Measurements from ENCODE around the gene TEF. TPM values are rescaled to one million over a fixed set of nuclear protein-coding genes. Genes with fewer than 3 reads are reported as not detected.
A peak's percentile ranks its signal among the peaks of the same experiment; 100 is the strongest.

The TEF gene
- total RNA-seq, 1 experiment from 2014 or later: 19.4 TPM

DNA sequence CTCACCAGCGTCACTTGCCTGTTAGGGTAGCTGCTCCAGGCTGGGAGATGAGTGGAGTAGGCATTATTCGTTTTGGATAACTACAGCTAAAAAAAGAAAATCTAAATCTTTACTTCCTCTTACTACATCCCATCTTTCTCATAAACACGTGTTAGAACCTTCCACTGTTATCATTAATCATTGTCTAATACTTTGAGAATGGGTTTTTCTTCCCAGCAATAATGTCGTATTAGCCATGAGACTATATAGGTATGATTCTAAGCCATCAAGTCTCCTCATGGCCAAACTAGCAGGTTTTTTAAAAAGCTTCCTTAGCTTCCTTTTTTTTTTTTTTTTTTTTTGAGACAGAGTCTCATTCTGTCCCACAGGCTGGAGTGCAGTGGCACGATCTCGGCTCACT, 3.9 kb upstream of the TEF start:
- no peaks in the 10 kb centered on the region for H3K36me3 ChIP-seq (ENCODE audit: low read depth)
- peaks cover 18% of the 10 kb centered on the region for H3K4me1 ChIP-seq (replicated peaks; ENCODE audit: insufficient read depth)
- H3K4me3 ChIP-seq: no peak overlapping the region
- H3K27ac ChIP-seq: no peak overlapping the region
- H3K27me3 ChIP-seq (ENCODE audit: insufficient read depth, low read depth): no peaks in the 10 kb centered on the region
- peaks cover 16% of the 10 kb centered on the region for H3F3A ChIP-seq (ENCODE audit: insufficient read depth, low read depth)
- intact Hi-C loops (cut with micrococcal nuclease; ENCODE audit: unreplicated experiment): no loop called here
- no TSS peak for BruUV-seq (replicated peaks)
- no peaks in the 10 kb centered on the region for H3K9me3 ChIP-seq (ENCODE audit: insufficient read depth, low read depth)
- DNase-seq: no peak
- H4K20me1 ChIP-seq (ENCODE audit: insufficient read depth): no peaks in the 10 kb centered on the region
- ChIA-PET POLR2A (ENCODE audit: unreplicated experiment) (interaction anchor here (0.6 kb wide), 2 partner anchors 108 to 539 kb away, joined by 3 read pairs; no protein-coding TSS in a partner anchor), CTCF (interaction anchor here (0.7 kb wide), 1 partner anchor 11 kb away, joined by 5 read pairs; no protein-coding TSS in a partner anchor)
- no peak overlapping the region for H3K4me2 ChIP-seq
- no peaks in the 10 kb centered on the region for H3K9me2 ChIP-seq (ENCODE audit: insufficient read depth)
- TF ChIP-seq EZH2 (IDR thresholded peaks at IDR 0.05; ENCODE audit: low read depth): no peak
- TF ChIP-seq CTCF (conservative IDR thresholded peaks at IDR 0.05): no peak
- peaks cover 5% of the 10 kb centered on the region; the same call in 1 of the 2 replicates for H3K79me2 ChIP-seq (ENCODE audit: low read depth)
- no peak overlapping the region for H2AFZ ChIP-seq

DNA sequence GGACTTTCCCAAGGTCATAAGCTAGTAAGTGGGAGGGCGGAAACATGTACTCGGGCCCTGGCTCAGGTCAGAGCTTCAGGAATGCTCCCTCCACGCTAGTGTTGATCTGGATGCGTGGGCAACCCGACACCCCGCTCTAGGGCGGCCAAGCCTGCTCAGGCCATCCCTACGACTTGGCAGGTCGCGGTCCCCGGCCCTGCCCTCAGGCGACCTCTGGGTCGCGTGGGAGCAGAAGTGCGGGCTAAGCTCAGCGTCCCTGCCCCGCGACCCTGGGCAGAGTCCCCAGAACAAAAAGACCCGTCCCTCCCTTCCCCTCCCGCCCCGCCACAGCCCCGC, 781 bp upstream of the TEF start:
- H3K9me2 ChIP-seq (ENCODE audit: insufficient read depth): no peaks in the 10 kb centered on the region
- H3K27ac ChIP-seq: peak overlapping the region; percentile 96
- no peaks in the 10 kb centered on the region for H3K27me3 ChIP-seq (ENCODE audit: insufficient read depth, low read depth)
- ChIA-PET CTCF (interaction anchor here (0.6 to 2.2 kb wide), 6 partner anchors 9 to 311 kb away, joined by 3 to 10 read pairs (median 4); no protein-coding TSS in a partner anchor), POLR2A (ENCODE audit: unreplicated experiment) (interaction anchor here (0.6 to 1.9 kb wide), 14 partner anchors 7 to 705 kb away, joined by 3 to 37 read pairs (median 4); partner anchors contain the start of genes TOB2 and ZC3H7B)
- no peak for TF ChIP-seq CTCF (conservative IDR thresholded peaks at IDR 0.05)
- no peak for TF ChIP-seq EZH2 (IDR thresholded peaks at IDR 0.05; ENCODE audit: low read depth)
- DNase-seq: peak in 1 of 2 experiments; percentile 80
- H3K79me2 ChIP-seq (ENCODE audit: low read depth): peaks cover 5% of the 10 kb centered on the region; the same call in 1 of the 2 replicates
- peaks cover 21% of the 10 kb centered on the region for H3K4me1 ChIP-seq (replicated peaks; ENCODE audit: insufficient read depth)
- H4K20me1 ChIP-seq (ENCODE audit: insufficient read depth): no peaks in the 10 kb centered on the region
- H3F3A ChIP-seq (ENCODE audit: insufficient read depth, low read depth): peaks cover 16% of the 10 kb centered on the region
- H3K9me3 ChIP-seq (ENCODE audit: insufficient read depth, low read depth): no peaks in the 10 kb centered on the region
- H2AFZ ChIP-seq: peak overlapping the region; percentile 77
- BruUV-seq (replicated peaks): no TSS peak
- H3K4me2 ChIP-seq: peak overlapping the region; percentile 89
- peak overlapping the region; percentile 85 for H3K4me3 ChIP-seq
- H3K36me3 ChIP-seq (ENCODE audit: low read depth): no peaks in the 10 kb centered on the region
- intact Hi-C loops (cut with micrococcal nuclease; ENCODE audit: unreplicated experiment): loop anchor here (1.0 to 5.0 kb wide), 6 partner anchors 14 to 290 kb away; partner anchors contain the start of genes RANGAP1 and ZC3H7B

GRCh38 chr22:41382098-41382578, 396 bp downstream of the TEF start:
- Histone ChIP-seq H3K79me2 (ENCODE audit: low read depth) (peaks cover 5% of the 10 kb centered on the region; the same call in 1 of the 2 replicates), H3F3A (ENCODE audit: insufficient read depth, low read depth) (peaks cover 16% of the 10 kb centered on the region), H3K4me3 (peak overlapping the region; percentile 85), H3K4me1 (replicated peaks; ENCODE audit: insufficient read depth) (peaks cover 21% of the 10 kb centered on the region), H3K9me2 (ENCODE audit: insufficient read depth) (no peaks in the 10 kb centered on the region), H3K27ac (peak overlapping the region; percentile 96), H3K9me3 (ENCODE audit: insufficient read depth, low read depth) (no peaks in the 10 kb centered on the region), H3K4me2 (peak overlapping the region; percentile 89), H3K27me3 (ENCODE audit: insufficient read depth, low read depth) (no peaks in the 10 kb centered on the region), H3K36me3 (ENCODE audit: low read depth) (no peaks in the 10 kb centered on the region), H4K20me1 (ENCODE audit: insufficient read depth) (no peaks in the 10 kb centered on the region), H2AFZ (peak overlapping the region; percentile 89)
- CTCF ChIA-PET: interaction anchor here (0.7 to 2.2 kb wide), 3 partner anchors 15 to 181 kb away, joined by 4 to 16 read pairs (median 10); no protein-coding TSS in a partner anchor
- no peak for DNase-seq
- TF ChIP-seq CTCF (conservative IDR thresholded peaks at IDR 0.05) (no peak), EZH2 (IDR thresholded peaks at IDR 0.05; ENCODE audit: low read depth) (no peak)
- intact Hi-C loops (cut with micrococcal nuclease; ENCODE audit: unreplicated experiment): loop anchor here (5.0 kb wide), 2 partner anchors 80 to 95 kb away; partner anchors contain the start of genes RANGAP1 and ZC3H7B
- BruUV-seq (replicated peaks): no TSS peak
- POLR2A ChIA-PET (ENCODE audit: unreplicated experiment): interaction anchor here (0.6 to 1.9 kb wide), 7 partner anchors 15 to 730 kb away, joined by 3 to 37 read pairs (median 8); partner anchors contain the start of genes ACO2, PHF5A and RANGAP1
